Stimulated activated memory B cell treated with anti-CD40 and anti-IgM and Interleukin-4, amounts not matched to agents 10 μg/mL and 1 μg/mL and 100 μg/mL, for 72 hours (primary cell): ENCODE measurements around the gene WSCD2.

Experiments used
- ATAC-seq: fragments of 150-1000 bp; cut with Tn5 transposase; 2 replicates; pipeline ENCODE4 v1.10.0; 2021
- H3K27ac Mint-ChIP-seq: one replicate; pipeline ENCODE4 v1.8.0; 2022; ENCODE audit warnings: mild to moderate bottlenecking, mixed read lengths
- H3K27me3 Mint-ChIP-seq: one replicate; pipeline ENCODE4 v1.8.0; 2022; ENCODE audit warnings: mixed read lengths
- H3K36me3 Mint-ChIP-seq: one replicate; pipeline ENCODE4 v1.8.0; 2022; ENCODE audit warnings: mixed read lengths
- H3K4me1 Mint-ChIP-seq: one replicate; pipeline ENCODE4 v1.8.0; 2022; ENCODE audit warnings: mixed read lengths
- H3K4me3 Mint-ChIP-seq: one replicate; pipeline ENCODE4 v1.8.0; 2022; ENCODE audit warnings: mild to moderate bottlenecking, moderate library complexity, mixed read lengths
- H3K9me3 Mint-ChIP-seq: one replicate; pipeline ENCODE4 v1.8.0; 2022; ENCODE audit warnings: mixed read lengths

Gene WSCD2

DNA sequence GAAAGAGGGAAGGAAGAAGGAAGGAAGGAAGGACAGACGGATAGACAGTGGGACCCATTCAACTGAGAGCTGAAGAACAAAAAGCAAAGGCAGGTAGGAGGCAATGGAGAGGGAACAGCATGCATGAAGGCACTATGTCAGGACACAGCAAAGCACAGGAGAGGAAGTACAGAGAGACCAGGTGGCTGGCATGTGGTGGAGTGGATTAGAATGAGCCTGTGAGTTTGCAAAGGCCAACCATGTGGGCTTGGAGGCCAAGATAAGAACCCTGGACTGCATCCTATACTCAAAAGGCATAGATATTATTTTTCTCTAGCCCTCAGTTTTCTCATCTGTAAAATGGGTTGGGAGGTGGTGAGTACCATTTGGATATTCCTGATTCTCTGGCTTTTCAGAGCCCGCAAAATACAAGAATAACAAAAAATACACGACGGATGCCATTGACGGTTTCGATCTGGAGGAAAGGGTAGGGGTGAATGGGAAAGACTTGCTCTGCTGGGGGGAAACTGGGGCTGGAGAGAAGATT is 102.9 kb downstream of the WSCD2 start:
- H3K4me3 Mint-ChIP-seq, result no peak overlapping the region
- no peak overlapping the region for H3K27ac Mint-ChIP-seq
- no peak for ATAC-seq
- no peaks in the 10 kb centered on the region for H3K4me1 Mint-ChIP-seq
- peaks cover 12% of the 10 kb centered on the region for H3K36me3 Mint-ChIP-seq
- H3K27me3 Mint-ChIP-seq, result peaks cover 20% of the 10 kb centered on the region
- peaks cover 4% of the 10 kb centered on the region for H3K9me3 Mint-ChIP-seq

DNA sequence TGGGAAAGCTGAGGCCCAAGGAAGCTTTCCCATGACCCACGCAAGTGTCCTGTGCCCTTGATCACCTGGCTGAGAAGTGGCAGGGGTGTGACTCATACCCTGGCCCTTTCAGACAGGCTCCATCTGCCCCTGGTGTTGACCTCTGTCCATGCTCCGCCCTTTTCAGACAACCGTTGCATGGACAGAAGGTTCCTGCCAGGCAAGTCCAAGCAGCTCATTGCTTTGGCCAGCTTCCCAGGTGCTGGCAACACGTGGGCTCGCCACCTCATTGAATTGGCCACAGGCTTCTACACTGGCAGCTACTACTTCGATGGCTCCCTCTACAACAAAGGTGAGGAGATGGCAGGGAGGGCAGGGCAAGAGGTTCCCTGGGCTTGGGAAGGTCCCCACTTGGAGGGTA is 103.5 kb downstream of the WSCD2 start:
- Mint-ChIP-seq H3K4me3 (no peak overlapping the region), H3K27me3 (peaks cover 20% of the 10 kb centered on the region), H3K36me3 (peaks cover 13% of the 10 kb centered on the region), H3K4me1 (no peaks in the 10 kb centered on the region), H3K27ac (no peak overlapping the region), H3K9me3 (peaks cover 2% of the 10 kb centered on the region)
- ATAC-seq, result no peak

DNA sequence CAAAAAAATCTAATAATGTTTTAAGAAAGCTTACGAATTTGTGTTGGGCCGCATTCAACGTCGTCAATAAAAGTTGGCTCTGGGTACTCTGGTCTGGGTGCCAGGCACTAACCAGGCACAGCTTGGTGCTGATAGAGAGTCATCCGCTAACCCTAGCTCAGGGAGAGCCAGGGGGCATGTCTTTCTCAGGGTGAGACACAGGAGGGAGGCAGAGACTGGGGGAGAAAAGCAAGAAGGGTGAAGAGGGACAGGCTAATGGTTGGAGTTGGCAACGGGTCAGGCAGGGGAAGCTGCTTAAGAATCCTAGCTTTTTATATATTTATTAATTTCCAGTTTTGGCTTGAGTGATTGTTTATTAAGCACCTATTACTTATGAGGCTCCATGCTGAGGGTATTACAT is 105.1 kb downstream of the WSCD2 start:
- Mint-ChIP-seq H3K27me3 (peaks cover 24% of the 10 kb centered on the region), H3K4me3 (no peak overlapping the region), H3K36me3 (peaks cover 20% of the 10 kb centered on the region), H3K9me3 (peaks cover under 1% of the 10 kb centered on the region), H3K27ac (no peak overlapping the region), H3K4me1 (no peaks in the 10 kb centered on the region)
- no peak for ATAC-seq

DNA sequence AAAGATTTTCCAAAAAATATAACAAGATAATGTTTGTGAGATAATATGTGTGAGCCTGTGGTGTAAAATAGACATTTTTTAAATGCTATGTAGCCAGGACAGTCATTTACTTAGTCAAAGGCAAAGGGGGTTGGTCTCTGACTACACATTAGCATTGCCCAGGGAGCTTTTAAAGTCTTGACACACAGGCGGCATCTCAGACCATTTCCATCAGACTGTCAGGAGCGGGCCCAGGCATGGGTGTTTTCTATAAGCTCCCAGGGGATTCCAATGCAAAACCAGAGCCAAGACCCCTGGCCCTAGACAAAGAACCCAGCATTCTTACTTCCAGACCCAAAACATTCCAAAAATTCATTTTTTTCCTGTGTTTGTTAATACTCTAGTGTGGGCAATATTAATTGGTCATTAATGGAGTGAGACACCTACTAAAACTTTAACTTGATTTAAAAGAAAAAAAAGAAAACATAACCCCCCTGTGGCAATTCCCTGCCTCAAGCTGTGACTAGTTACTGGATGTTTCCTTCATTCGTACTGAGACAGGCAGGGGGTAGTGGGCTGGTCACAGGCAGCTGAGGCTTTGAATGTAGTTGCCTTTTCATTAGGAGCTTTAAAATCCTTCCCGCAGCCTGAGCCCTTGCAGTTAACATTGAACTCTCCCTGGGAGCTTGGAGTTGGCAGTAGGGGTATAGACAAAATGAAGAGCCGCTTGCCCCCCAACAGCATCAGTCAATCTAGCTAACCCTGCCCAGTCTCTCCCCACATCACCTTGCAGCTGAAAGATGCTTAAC is 106.3 kb downstream of the WSCD2 start:
- Mint-ChIP-seq H3K4me1 (no peaks in the 10 kb centered on the region), H3K27me3 (peaks cover 26% of the 10 kb centered on the region), H3K36me3 (peaks cover 29% of the 10 kb centered on the region), H3K4me3 (no peak overlapping the region), H3K9me3 (peaks cover 2% of the 10 kb centered on the region), H3K27ac (no peak overlapping the region)
- no peak for ATAC-seq

DNA sequence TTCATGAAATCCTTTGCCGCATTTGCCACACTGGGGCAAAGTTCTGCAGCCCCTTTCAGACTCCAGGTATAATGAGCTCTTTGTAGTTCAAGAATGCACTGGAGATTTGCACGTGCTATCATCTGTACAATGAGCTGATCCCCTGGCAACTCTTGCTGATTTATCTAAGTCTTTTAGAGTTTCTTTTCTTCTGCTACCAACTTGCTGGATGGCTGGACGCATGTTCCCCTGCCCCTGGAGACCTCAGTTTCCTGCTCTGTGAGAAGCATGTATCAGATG is 106.8 kb downstream of the WSCD2 start:
- no peak for ATAC-seq
- Mint-ChIP-seq H3K27ac (no peak overlapping the region), H3K36me3 (peaks cover 29% of the 10 kb centered on the region), H3K4me1 (no peaks in the 10 kb centered on the region), H3K9me3 (peaks cover 2% of the 10 kb centered on the region), H3K27me3 (peaks cover 21% of the 10 kb centered on the region), H3K4me3 (no peak overlapping the region)

DNA sequence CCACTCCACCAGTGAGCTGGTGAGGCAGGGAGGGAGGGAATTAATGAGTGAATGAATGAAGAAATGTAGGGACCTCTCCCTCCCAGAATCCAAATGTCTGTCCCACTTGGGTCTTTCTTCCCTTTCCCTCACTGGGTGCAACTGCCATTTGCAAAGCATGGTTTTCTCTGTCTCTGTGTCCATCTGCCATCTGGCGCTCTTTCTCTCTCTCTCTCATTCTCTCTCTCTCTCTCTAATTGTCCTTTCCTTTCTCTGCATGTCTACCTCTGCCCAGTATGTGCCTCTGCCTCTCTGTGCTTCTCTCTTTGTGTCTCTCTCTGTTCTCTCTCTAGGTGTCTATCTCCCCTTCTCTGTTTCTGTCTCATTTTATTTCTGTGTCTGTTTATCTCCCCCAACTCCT is 107.3 kb downstream of the WSCD2 start:
- H3K9me3 Mint-ChIP-seq, result peaks cover 2% of the 10 kb centered on the region
- H3K36me3 Mint-ChIP-seq, result peaks cover 29% of the 10 kb centered on the region
- ATAC-seq, result no peak
- H3K4me3 Mint-ChIP-seq, result no peak overlapping the region
- H3K4me1 Mint-ChIP-seq, result no peaks in the 10 kb centered on the region
- H3K27me3 Mint-ChIP-seq, result peaks cover 20% of the 10 kb centered on the region
- no peak overlapping the region for H3K27ac Mint-ChIP-seq

DNA sequence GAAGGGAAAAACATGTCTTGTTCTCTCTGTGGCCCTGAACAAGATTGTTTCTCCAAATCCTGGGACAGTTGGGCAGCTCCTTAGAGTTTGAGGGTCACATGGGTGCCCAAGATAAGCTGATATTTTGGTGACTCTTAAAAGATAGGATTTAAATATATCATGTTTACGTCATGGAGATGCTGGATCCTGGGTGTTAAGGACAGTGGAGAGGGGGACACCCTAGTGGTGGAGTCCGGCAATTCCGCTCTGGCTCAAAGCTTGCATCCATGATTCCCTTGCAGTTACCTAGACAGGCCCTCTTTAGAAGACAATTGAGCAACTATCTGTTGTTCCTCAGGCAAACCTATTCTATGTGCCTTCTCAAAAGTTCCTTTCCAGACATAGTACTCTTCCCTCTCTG is 108.2 kb downstream of the WSCD2 start:
- peaks cover 2% of the 10 kb centered on the region for H3K9me3 Mint-ChIP-seq

DNA sequence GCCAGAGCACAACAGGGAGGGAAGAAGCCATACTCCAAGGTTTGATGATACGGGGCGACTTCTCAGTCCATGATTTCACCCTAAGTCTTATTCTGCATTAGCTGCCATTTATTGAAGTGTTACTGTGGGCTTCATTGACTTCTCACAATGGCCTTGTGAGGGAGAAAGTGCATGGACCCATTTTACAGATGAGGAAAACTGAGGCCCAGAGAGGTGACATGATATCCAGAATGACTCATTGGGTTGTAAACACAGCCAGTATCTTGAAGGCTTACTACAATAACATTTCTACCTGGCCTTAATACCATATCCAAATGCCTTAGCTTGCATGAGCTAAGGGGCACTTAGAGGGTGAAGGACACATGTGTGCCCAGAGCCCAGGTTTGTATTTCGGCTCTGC is 109.4 kb downstream of the WSCD2 start:
- peaks cover 20% of the 10 kb centered on the region for H3K27me3 Mint-ChIP-seq
- no peak overlapping the region for H3K4me3 Mint-ChIP-seq
- ATAC-seq, result no peak
- peaks cover 29% of the 10 kb centered on the region for H3K36me3 Mint-ChIP-seq
- peaks cover 2% of the 10 kb centered on the region for H3K9me3 Mint-ChIP-seq
- H3K4me1 Mint-ChIP-seq, result no peaks in the 10 kb centered on the region
- H3K27ac Mint-ChIP-seq, result no peak overlapping the region

More for the DNA sequence above, 108.2 kb downstream of the WSCD2 start:
- H3K4me1 Mint-ChIP-seq, result no peaks in the 10 kb centered on the region
- peaks cover 20% of the 10 kb centered on the region for H3K27me3 Mint-ChIP-seq
- H3K36me3 Mint-ChIP-seq, result peaks cover 29% of the 10 kb centered on the region
- no peak overlapping the region for H3K4me3 Mint-ChIP-seq
- ATAC-seq, result no peak
- H3K27ac Mint-ChIP-seq, result no peak overlapping the region

DNA sequence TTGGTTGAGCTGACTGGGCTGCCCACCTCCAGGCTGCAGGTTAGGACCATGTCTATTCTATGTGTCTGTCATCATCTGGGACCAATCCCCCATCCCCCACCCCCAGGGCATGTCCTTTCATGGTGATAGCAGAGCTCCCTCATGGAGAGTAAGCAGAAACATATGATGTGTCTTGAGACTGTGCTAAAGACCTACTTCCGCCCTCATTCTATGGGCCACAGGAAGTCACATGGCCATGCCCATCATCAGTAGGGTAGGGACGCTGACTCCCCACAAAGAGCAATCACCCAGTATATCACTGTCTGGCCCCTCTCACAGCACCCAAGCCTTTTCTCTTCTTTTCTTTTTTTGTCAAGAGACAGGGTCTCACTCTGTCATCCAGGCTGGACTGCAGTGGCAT is 110.3 kb downstream of the WSCD2 start:
- Mint-ChIP-seq H3K4me3 (no peak overlapping the region), H3K36me3 (peaks cover 29% of the 10 kb centered on the region), H3K27ac (no peak overlapping the region), H3K4me1 (no peaks in the 10 kb centered on the region), H3K27me3 (peaks cover 20% of the 10 kb centered on the region), H3K9me3 (peaks cover 2% of the 10 kb centered on the region)
- no peak for ATAC-seq

DNA sequence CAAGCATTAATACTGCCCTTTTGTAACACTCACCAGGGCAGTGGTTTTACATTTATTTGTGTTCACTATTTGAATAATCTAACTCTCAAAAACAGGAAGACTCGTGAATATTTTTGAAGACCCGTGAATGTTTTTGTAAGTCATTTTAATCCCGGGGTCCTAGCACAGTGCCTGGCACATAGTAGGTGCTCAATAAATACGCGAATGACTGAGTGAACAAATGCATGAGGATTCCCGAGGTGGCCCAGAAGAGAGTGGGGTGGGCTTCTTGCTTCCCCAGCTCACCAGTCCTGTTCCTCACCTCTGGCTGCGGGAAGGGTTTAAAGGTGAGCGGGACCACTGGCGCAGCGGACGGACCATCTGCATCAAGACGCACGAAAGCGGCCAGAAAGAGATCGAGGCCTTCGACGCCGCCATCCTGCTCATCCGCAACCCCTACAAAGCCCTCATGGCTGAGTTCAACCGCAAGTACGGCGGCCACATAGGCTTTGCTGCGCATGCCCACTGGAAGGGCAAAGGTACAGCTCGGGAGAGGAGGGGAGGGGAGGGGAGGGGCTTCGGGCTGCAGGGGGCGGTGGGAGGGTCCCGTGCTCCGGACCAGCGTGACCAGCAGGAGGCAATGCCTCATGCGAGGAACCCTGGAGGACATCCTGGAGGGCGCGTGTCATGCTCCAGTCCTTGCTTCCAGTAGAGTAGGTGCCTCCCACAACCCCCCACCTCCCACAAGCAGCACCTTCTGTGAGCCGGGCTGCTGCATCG is 111.1 kb downstream of the WSCD2 start:
- H3K4me3 Mint-ChIP-seq, result no peak overlapping the region
- peaks cover 29% of the 10 kb centered on the region for H3K36me3 Mint-ChIP-seq
- peaks cover 2% of the 10 kb centered on the region for H3K9me3 Mint-ChIP-seq
- peaks cover 20% of the 10 kb centered on the region for H3K27me3 Mint-ChIP-seq
- no peak for ATAC-seq
- H3K4me1 Mint-ChIP-seq, result no peaks in the 10 kb centered on the region
- no peak overlapping the region for H3K27ac Mint-ChIP-seq

DNA sequence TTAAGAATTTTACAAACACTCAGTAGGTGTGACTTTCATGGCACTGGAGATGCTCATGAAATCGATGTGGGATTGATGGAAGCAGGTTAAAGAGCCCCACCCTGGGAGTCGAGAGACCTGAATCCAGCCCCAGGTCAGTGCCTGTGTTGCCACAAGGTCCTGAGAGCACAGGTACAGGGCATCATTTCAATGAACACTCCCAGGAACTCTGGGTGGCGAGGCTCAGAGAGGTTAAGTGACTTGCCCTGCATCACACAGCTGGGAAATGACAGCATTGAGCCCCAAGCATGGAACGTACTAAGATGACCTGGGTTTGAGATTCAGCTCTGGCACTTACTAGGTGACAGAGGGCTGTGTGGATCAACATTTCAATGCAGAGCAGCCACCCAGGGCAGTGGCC is 111.8 kb downstream of the WSCD2 start:
- Mint-ChIP-seq H3K4me3 (no peak overlapping the region), H3K9me3 (peaks cover 2% of the 10 kb centered on the region), H3K4me1 (no peaks in the 10 kb centered on the region), H3K36me3 (peaks cover 29% of the 10 kb centered on the region), H3K27ac (no peak overlapping the region), H3K27me3 (peaks cover 19% of the 10 kb centered on the region)
- ATAC-seq, result no peak

DNA sequence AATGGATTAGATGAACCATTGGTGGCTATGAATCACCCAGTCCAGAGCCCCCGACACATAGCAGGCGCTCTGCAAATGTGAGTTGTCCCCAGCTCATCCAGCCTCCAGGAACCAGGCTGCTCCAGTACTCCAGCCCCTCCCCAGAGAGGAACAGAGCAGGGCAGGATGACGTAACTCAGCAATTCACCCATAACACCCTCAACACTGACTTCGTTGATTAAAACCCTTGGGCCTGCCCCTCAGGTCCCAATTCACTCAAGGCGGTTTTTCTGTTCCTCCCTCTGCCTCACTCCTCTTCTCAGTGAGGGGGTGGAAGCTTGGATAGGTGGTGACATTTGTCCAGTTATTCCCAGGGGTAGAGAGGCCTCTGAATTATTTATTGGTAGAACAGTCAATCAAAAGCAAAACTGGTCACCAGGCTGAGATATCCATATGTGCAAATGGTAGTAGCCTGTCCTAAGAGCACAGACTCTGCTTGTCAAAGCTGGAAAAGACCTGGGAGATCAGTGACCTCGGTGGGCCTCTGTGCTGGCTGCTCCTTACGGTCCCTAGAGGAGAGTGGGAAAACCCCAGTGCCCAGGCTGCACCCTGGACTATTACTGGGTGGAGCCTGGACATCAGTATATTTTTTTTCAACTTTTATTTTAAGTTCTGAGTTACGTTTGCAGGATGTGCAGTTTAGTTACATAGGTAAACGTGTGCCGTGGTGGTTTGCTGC is 113.1 kb downstream of the WSCD2 start:
- H3K27me3 Mint-ChIP-seq, result peaks cover 9% of the 10 kb centered on the region
- no peak overlapping the region for H3K27ac Mint-ChIP-seq
- H3K9me3 Mint-ChIP-seq, result peaks cover 2% of the 10 kb centered on the region
- peaks cover 23% of the 10 kb centered on the region for H3K36me3 Mint-ChIP-seq
- H3K4me3 Mint-ChIP-seq, result no peak overlapping the region
- no peaks in the 10 kb centered on the region for H3K4me1 Mint-ChIP-seq
- peak; percentile 53 for ATAC-seq

DNA sequence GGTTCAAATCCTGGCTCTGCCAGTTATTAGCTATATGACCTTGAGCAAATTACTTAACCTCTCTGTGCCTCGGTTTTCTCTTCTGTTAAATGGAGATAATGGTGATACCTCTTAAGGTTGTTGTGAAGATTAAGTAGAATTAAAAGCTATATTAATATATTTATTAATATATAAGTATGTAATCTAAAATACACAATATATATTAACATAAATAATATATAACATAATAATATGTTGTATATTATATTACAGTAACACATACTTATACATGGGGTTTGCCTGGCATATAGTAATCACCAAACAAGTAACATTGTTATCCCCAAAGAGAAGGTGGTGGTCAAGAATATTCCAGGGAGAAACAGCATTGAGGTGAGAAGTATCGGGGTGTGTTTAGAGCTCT is 118.0 kb downstream of the WSCD2 start:
- Mint-ChIP-seq H3K27ac (no peak overlapping the region), H3K4me3 (no peak overlapping the region), H3K9me3 (no peaks in the 10 kb centered on the region), H3K4me1 (no peaks in the 10 kb centered on the region), H3K27me3 (peaks cover 46% of the 10 kb centered on the region), H3K36me3 (peaks cover 10% of the 10 kb centered on the region)
- no peak for ATAC-seq

DNA sequence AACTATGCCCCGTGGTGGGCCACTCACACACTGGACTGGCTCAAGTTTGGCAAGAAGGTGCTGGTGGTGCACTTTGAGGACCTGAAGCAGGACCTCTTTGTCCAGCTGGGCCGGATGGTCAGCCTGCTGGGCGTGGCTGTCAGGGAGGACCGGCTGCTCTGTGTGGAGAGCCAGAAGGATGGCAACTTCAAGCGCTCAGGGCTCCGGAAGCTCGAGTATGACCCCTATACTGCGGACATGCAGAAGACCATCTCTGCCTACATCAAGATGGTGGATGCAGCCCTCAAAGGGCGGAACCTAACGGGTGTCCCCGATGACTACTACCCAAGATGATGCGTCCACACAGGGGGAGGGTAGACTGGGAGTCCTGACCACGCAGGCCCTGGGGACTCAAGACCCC is 118.9 kb downstream of the WSCD2 start:
- H3K4me1 Mint-ChIP-seq, result peaks cover under 1% of the 10 kb centered on the region
- ATAC-seq, result no peak
- H3K9me3 Mint-ChIP-seq, result no peaks in the 10 kb centered on the region
- H3K27ac Mint-ChIP-seq, result no peak overlapping the region
- peaks cover 10% of the 10 kb centered on the region for H3K36me3 Mint-ChIP-seq
- peaks cover 47% of the 10 kb centered on the region for H3K27me3 Mint-ChIP-seq
- no peak overlapping the region for H3K4me3 Mint-ChIP-seq

DNA sequence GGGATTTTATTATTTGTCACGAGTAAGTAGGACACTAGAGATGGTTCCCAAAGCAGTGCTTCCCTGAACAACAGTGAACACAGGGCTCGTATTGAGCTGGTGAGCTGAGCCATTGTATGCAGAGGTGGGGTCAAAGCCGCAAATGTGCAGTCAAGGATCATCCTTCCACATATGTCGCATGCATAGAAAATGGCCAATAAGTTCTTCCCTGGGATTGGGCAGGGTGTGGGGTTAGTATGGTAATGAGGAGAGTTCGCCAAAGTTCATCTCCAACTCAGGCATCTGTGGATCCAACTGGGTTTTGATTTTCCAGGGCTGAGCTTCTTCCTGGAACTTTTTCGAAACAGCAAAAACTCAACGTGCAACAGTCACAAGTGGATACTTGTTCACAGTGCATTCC is 123.4 kb downstream of the WSCD2 start:
- H3K4me3 Mint-ChIP-seq, result no peak overlapping the region
- H3K27ac Mint-ChIP-seq, result no peak overlapping the region
- peaks cover 7% of the 10 kb centered on the region for H3K4me1 Mint-ChIP-seq
- ATAC-seq, result no peak
- H3K9me3 Mint-ChIP-seq, result no peaks in the 10 kb centered on the region
- peaks cover 10% of the 10 kb centered on the region for H3K36me3 Mint-ChIP-seq
- peaks cover 78% of the 10 kb centered on the region for H3K27me3 Mint-ChIP-seq
